Measurements from ENCODE around the gene CACNA1C.

GRCh38 chr12:2027351-2027750 lies 25.4 kb upstream of the CACNA1C start:
- no peak for TF ChIP-seq POLR2A (IDR thresholded peaks at IDR 0.05)
- no peak for TF ChIP-seq CTCF (IDR thresholded peaks at IDR 0.05)
